ENCODE data around the gene DMXL1.
"Not testable (repeated sequence)": the region's sequence is repeated elsewhere in the genome, so short reads cannot be mapped to it uniquely, and the experiment has no call there.

DNA sequence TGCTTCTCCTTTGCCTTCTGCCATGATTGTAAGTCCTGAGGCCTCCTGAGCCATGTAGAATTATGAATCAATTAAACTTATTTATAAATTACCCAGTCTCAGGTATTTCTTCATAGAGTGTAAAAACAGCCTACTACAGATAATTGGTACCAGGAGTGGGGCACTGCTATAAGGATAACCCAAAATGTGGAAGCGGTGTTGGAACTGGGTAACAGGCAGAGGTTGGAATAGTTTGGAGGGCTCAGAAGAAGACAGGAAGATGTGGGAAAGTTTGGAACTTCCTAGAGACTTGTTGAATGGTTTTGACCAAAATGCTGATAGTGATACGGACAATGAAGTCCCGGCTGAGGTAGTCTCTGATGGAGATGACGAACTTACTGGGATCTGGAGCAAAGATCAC lies 64.9 kb downstream of the DMXL1 start:
- TF ChIP-seq POLR2A (IDR thresholded peaks at IDR 0.05; ENCODE audit: low read length); GATA1 (IDR thresholded peaks at IDR 0.05; ENCODE audit: low read depth, low read length): not testable (repeated sequence)

Measured in erythroblast (primary cell).